Lung (tissue), 12 donors: ENCODE measurements around the gene ZNF865. TPM values are rescaled to one million over a fixed set of nuclear protein-coding genes. Genes with fewer than 3 reads are reported as not detected.

ENCODE experiments used
- ATAC-seq: fragments of 200-7000 bp; cut with Tn5 transposase; one replicate; pipeline ENCODE4 v1.9.1; 2020; ENCODE audit warnings: moderate number of reproducible peaks; ENCODE audit not compliant: insufficient read depth, low FRiP score
- DNase-seq, 3 donors: peaks; one replicate each; pipeline ENCODE4 v3.0.0-alpha.2; 2013 to 2017
- H3K27ac ChIP-seq, 2 donors: one replicate each; pipeline ENCODE4 v1.5.1; 2013; ENCODE audit warnings: mild to moderate bottlenecking in 2 of 2, moderate library complexity in 2 of 2, control low read depth in 1 of 2, inconsistent platforms in 1 of 2, low read depth in 1 of 2, low read length in 1 of 2
- H3K27me3 ChIP-seq, 3 donors: one replicate each; pipeline ENCODE4 v1.5.1; 2013; ENCODE audit warnings: low read length in 2 of 3; ENCODE audit not compliant: control insufficient read depth in 3 of 3, insufficient read depth in 3 of 3
- H3K36me3 ChIP-seq, 4 donors: one replicate each; pipeline ENCODE4 v1.5.1; 2013; ENCODE audit warnings: low read length in 4 of 4, mild to moderate bottlenecking in 1 of 4, moderate library complexity in 1 of 4; ENCODE audit not compliant: control insufficient read depth in 4 of 4, insufficient read depth in 4 of 4
- H3K4me1 ChIP-seq, 5 donors: one replicate each; pipeline ENCODE4 v1.5.1; 2013; ENCODE audit warnings: low read length in 5 of 5, mild to moderate bottlenecking in 2 of 5, moderate library complexity in 1 of 5; ENCODE audit not compliant: control insufficient read depth in 5 of 5, insufficient read depth in 5 of 5
- H3K4me3 ChIP-seq: one replicate; pipeline ENCODE4 v1.5.1; 2013; ENCODE audit warnings: mild to moderate bottlenecking, control low read depth, moderate library complexity
- H3K9ac ChIP-seq, 2 donors: one replicate each; pipeline ENCODE4 v1.5.1; 2013; ENCODE audit warnings: low read length in 2 of 2, control low read depth in 1 of 2; ENCODE audit not compliant: insufficient read depth in 1 of 2
- H3K9me3 ChIP-seq, 4 donors: one replicate each; pipeline ENCODE4 v1.5.1; 2013; ENCODE audit warnings: low read length in 3 of 4, mild to moderate bottlenecking in 1 of 4, moderate library complexity in 1 of 4; ENCODE audit not compliant: control insufficient read depth in 4 of 4, insufficient read depth in 3 of 4
- CTCF ChIP-seq: IDR thresholded peaks from 2 replicates; pipeline ENCODE4 v1.5.1; 2012; ENCODE audit warnings: mild to moderate bottlenecking; ENCODE audit errors: control extremely low read depth, extremely low read depth
- WGBS, 2 donors: extraction: QIAGEN DNeasy Blood & Tissue Kit; methylation state at CpG; one replicate each; pipeline ENCODE4 v1.1.7; 2013; 5-methylcytosine and 5-hydroxymethylcytosine counted together
- polyA plus RNA-seq, 2 donors: library from polyadenylated mRNA; stranded (reverse); fragments of 200-250 nt; gene quantifications; one replicate each; pipeline ENCODE4 v1.2.1, GENCODE V29; 2013
- total RNA-seq, 2 donors: library from RNA; depleted of rRNA in 1 of 2; stranded (reverse); fragments of >200 nt in 1 of 2; gene quantifications; one replicate each; pipeline ENCODE4 v1.2.1, GENCODE V29; 2014 to 2021
- donor health status: control.
- donor health status: control.
- donor health status: Bipolar disorder and iron deficiency.
- donor health status: healthy.
- donor health status: DM: yes; HTN: yes; CAD: no.

The ZNF865 gene
- total and polyA plus RNA-seq, 4 donors, result 5.1 to 19.3 (median 10.0) TPM

- DNase-seq (no peak), ATAC-seq (no peak)
- no peak for TF ChIP-seq CTCF
- H3K27me3 ChIP-seq, result no peaks in the 10 kb centered on the region
- H3K27ac ChIP-seq, result no peak overlapping the region
- 80 to 82% methylated on average over 17 of the region's 17 CpGs for WGBS, 2 donors
- peaks cover 0 to 20% (median 9%) of the 10 kb centered on the region in 5 donors for H3K4me1 ChIP-seq
- peaks cover 0 to 15% (median 3%) of the 10 kb centered on the region in 4 donors for H3K36me3 ChIP-seq
- no peaks in the 10 kb centered on the region for H3K9me3 ChIP-seq
- H3K4me3 ChIP-seq, result no peak overlapping the region
- H3K9ac ChIP-seq, result no peak overlapping the region
These were observed 44.0 kb downstream of the ZNF865 start for GRCh38 chr19:55649268-55650125.

GRCh38 chr19:55650126-55650557 lies 44.7 kb downstream of the ZNF865 start:
- Histone ChIP-seq H3K9me3 (no peaks in the 10 kb centered on the region), H3K9ac (no peak overlapping the region), H3K27me3 (no peaks in the 10 kb centered on the region), H3K36me3 (peaks cover 0 to 8% (median under 1%) of the 10 kb centered on the region in 4 donors), H3K4me1 (peaks cover 0 to 18% (median 5%) of the 10 kb centered on the region in 5 donors), H3K4me3 (no peak overlapping the region), H3K27ac (no peak overlapping the region)
- TF ChIP-seq CTCF, result no peak
- ATAC-seq, result no peak
- 95 to 98% methylated on average over 4 of the region's 4 CpGs for WGBS, 2 donors
- no peak for DNase-seq

- ATAC-seq, result no peak
- peaks cover 0 to 4% (median 1%) of the 10 kb centered on the region in 4 donors for H3K36me3 ChIP-seq
- 96 to 97% methylated on average over 17 of the region's 17 CpGs for WGBS, 2 donors
- no peak for DNase-seq
- peaks cover 0 to 18% (median 5%) of the 10 kb centered on the region in 5 donors for H3K4me1 ChIP-seq
- no peak overlapping the region for H3K27ac ChIP-seq
- H3K9ac ChIP-seq, result no peak overlapping the region
- H3K27me3 ChIP-seq, result no peaks in the 10 kb centered on the region
- no peak overlapping the region for H3K4me3 ChIP-seq
- TF ChIP-seq CTCF, result no peak
- no peaks in the 10 kb centered on the region for H3K9me3 ChIP-seq
These were observed 45.3 kb downstream of the ZNF865 start for GRCh38 chr19:55650602-55651230.
